Left renal pelvis (tissue), 4 donors: ENCODE measurements around the gene LMF1. TPM values are rescaled to one million over a fixed set of nuclear protein-coding genes. Genes with fewer than 3 reads are reported as not detected.
"Not testable (repeated sequence)": the region's sequence is repeated elsewhere in the genome, so short reads cannot be mapped to it uniquely, and the experiment has no call there.

Experiments used
- DNase-seq, 4 donors: peaks; one replicate each; pipeline ENCODE4 v3.0.0-alpha.2; 2013; ENCODE audit warnings: low read depth in 4 of 4, low spot score in 3 of 4
- polyA plus RNA-seq, 4 donors: library from polyadenylated mRNA; unstranded; fragments of 120-200 nt; gene quantifications; one replicate each; pipeline ENCODE4 v1.2.1, GENCODE V29; 2013; ENCODE audit not compliant: insufficient read length in 4 of 4

The LMF1 gene
- polyA plus RNA-seq, 4 donors: 12.2 to 25.4 (median 16.9) TPM

- no peak for DNase-seq
Observed at GRCh38 chr16:873889-874288, 96.9 kb downstream of the LMF1 start.

DNA sequence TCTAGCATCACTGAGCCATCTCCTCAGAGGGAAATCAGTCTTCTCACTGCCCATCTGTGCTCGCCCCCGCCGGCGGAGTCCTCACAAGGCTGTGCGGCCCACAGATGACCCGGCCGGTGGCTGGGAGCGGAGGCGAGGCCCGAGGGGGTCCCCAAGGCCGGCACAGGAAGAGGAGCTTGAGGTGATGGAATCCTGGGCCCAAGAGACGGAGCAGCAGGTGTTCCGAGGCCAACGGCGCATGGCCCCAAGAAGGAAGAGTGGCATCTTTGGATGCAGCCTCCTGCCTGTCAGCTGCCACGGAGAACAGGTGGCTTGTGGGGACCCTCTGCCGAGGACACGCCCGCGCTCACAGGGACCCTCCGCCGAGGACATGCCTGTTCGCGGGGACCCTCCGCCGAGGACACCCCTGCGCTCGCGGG lies 97.5 kb downstream of the LMF1 start:
- no peak for DNase-seq

- no peak for DNase-seq
Observed at GRCh38 chr16:872436-873242, 98.1 kb downstream of the LMF1 start.

- no peak for DNase-seq
Observed at GRCh38 chr16:871562-872345, 99.0 kb downstream of the LMF1 start.

GRCh38 chr16:870856-871561 lies 99.8 kb downstream of the LMF1 start:
- no peak for DNase-seq

DNA sequence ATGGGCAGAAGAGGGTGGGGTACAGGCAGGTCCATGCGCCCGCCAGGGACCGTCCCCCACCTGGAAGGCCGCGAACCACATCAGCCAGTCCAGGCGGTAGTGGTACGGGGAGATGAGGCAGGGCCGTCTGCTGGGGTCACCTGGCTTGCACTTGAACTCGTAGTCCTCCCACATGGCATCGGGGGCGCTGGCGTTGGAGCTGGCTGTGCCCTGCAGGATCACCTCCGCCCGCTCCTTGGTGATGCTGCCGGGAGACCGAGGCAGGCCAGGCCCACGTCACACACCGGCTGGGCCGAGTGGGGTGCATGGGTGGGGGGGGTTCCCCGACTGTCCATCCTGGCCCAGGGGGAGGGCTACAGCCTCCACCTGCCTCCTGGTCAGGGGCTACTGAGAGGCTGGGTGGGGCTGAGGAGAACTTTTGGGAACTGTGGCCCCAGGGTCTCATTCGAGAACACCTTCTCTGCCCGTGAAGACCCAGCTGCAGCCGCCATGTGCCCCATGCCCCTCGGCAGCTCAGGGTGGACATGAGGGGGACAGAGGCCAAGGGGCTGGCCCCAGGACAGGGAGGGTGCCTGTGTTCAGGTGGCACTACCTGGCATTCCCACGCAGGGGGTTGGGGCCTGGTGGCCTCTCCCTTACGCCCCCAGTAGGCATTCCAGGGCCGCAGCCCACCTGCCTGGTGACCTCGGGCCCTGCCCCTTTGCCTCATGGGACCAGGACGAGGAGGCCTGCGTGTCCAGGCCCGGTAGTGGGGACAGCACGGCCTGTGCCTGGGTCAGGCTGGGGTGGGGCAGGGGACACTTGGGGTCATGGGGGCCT lies 100.8 kb downstream of the LMF1 start:
- no peak for DNase-seq

GRCh38 chr16:868846-869822 lies 101.7 kb downstream of the LMF1 start:
- no peak for DNase-seq

DNA sequence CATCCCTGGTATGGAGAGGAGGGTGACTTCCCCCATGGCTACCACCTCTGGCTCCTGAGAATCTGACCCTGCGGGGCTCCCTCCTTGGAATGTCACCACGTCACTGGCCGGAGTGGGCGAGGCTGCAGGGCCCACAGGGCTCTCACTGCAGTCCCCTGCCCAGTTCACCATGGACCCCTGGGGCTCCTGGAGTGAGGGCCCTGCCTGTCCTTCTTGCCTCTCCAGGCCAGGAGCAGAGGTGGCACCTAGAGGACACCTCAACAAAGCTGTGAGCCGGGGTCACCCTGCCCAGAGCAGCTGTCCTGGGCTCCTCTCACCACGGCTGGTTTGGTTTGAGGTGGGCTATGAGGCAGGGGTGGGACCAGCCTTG lies 102.4 kb downstream of the LMF1 start:
- DNase-seq: no peak

GRCh38 chr16:867421-868385 lies 103.1 kb downstream of the LMF1 start:
- DNase-seq: no peak

GRCh38 chr16:866252-866896 lies 104.4 kb downstream of the LMF1 start:
- no peak for DNase-seq

GRCh38 chr16:865026-865425 lies 105.8 kb downstream of the LMF1 start:
- DNase-seq: no peak

DNA sequence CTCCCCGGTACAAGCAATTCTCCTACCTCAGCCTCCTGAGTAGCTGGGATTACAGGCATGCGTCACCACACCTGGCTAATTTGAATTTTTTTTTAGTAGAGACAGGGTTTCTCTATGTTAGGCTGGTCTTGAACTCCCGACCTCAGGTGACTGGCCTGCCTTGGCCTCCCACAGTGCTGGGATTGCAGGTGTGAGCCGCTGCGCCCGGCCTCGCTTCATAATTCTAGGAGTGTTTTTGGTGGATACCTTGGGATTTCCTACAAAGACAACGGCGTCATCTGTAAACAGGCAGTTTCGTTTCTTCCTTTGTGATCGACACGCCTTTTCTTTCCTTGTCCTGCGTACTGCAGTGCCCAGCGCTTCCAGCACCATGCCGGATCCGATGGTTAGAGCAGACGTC lies 109.3 kb downstream of the LMF1 start:
- DNase-seq: no peak

GRCh38 chr16:860891-861290 lies 109.9 kb downstream of the LMF1 start:
- DNase-seq: no peak

DNA sequence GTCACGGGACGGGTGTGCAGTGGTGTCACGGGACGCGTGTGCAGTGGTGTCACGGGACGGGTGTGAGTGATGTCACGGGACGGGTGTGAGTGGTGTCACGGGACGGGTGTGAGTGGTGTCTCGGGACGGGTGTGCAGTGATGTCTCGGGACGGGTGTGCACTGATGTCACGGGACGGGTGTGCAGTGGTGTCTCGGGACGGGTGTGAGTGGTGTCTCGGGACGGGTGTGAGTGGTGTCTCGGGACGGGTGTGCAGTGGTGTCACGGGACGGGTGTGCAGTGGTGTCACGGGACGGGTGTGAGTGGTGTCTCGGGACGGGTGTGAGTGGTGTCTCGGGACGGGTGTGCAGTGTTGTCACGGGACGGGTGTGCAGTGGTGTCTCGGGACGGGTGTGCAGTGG lies 111.8 kb downstream of the LMF1 start:
- DNase-seq: not testable (repeated sequence)

- not testable (repeated sequence) for DNase-seq
Observed at GRCh38 chr16:858441-858840, 112.3 kb downstream of the LMF1 start.

GRCh38 chr16:856811-857210 lies 114.0 kb downstream of the LMF1 start:
- DNase-seq: no peak

DNA sequence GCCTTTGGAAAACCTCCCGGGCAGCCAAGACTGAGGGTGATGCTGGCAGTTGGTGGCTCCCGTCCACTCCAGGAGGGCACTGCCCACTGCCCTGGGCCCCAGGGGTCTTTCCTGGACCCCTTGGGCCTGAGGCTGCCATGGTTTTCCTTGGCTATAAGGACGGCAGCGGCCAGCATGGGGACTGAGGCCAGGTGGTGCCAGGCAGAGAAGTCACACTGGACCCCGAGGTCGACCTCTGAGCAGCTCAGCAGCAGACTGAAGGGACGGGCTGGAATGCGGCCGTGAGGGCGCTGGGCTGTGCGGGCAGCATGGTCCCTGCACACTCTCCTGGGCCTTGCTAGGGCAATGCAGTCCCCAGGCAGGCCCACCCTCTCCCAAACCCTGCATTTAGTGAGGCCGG lies 114.7 kb downstream of the LMF1 start:
- DNase-seq: no peak

DNA sequence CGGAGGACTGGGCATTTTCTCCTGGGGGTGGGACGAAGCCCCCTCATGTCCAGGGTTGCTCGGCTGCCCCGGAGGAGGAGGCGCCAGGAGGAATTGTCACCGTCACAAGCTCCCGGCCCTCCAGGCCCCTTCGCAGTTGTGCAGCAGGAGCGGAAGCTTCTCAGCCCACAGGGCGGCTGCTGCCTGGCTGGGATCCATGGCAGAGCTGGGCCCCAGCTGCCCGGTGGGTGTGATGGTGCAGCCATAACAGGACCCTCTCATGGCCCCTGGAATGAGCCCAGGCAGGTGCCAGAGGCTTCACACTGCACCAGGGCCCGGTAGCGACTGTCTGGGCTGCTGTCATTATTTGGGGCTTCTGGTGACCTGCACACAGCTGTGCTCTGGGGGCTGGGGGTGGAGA lies 115.3 kb downstream of the LMF1 start:
- DNase-seq: no peak
